ENCODE data around the gene MINDY4.

GRCh38 chr7:30851651-30852307, 80.6 kb downstream of the MINDY4 start:
- TF ChIP-seq CTCF (IDR thresholded peaks at IDR 0.05) (no peak), EZH2 (IDR thresholded peaks at IDR 0.05; ENCODE audit: borderline replicate concordance, insufficient read depth, low read depth, low read length, poor library complexity, severe bottlenecking) (no peak)
